Stimulated activated CD8-positive, alpha-beta memory T cell treated with anti-CD3 and anti-CD28 coated beads, Interleukin-7, amount 100 ng/mL, for 48 hours (primary cell): ENCODE measurements around the gene RNF38.
"Not testable (repeated sequence)": the region's sequence is repeated elsewhere in the genome, so short reads cannot be mapped to it uniquely, and the experiment has no call there.

Source experiments
- DNase-seq, 2 donors: peaks; one replicate each; pipeline ENCODE4 v3.0.0-alpha.2; 2020; ENCODE audit warnings: low read depth in 1 of 2; ENCODE audit errors: extremely low read depth in 1 of 2

RNF38 gene

GRCh38 chr9:36399980-36400331 is at the start of gene RNF38:
TSS of gene RNF38 (minus strand) at chr9:36400269. CDS start at chr9:36400108, 161 bp downstream.
- peak in 1 of 2 donors; percentile 58 for DNase-seq

GRCh38 chr9:36448555-36448954 is 48.5 kb upstream of the RNF38 start:
- not testable (repeated sequence) for DNase-seq

- DNase-seq: no peak
Measured at GRCh38 chr9:36448017-36448416, 47.9 kb upstream of the RNF38 start.

DNA sequence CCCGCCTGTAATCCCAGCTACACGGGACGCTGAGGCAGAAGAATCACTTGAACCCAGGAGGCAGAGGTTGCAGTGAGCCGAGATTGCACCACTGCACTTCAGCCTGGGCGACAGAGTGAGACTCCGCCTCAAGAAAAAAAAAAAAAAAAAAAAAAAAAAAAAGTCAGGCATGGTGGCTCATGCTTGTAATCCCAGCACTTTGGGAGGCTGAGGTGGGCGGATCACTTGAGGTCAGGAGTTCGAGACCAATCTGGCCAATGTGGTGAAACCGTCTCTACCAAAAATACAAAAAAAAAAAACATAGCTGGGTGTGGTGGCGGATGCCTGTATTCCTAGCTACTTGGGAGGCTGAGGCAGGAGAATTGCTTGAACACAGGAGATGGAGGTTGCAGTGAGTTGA is 46.6 kb upstream of the RNF38 start:
- DNase-seq: not testable (repeated sequence)

DNA sequence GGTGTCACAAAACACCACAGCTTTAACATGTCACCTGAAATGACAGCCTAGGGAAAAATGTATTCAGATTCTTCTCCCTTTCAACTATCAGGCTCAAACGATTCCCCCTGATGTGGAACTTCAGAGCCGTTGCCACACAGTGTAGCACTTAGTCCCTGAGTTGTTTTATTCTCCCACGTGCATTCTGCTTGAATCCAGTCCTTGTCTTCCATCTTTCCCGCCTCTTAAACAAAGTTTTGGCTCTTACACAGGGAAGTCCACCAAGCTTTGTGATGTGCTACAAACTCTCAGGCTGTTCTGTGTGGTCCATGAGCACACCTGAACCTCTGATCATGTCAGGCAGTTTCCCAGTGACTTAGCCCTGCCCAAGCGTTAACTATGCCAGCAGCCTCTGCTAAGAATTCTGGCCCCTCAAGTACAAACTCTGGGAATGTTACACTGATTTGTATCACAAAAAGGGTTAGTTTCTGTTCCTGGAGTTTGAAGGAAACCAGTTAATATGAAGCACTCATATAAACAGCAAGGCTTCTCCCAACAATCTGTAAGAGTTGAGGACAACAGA is 45.8 kb upstream of the RNF38 start:
- no peak for DNase-seq

GRCh38 chr9:36444203-36444602 is 44.1 kb upstream of the RNF38 start:
- no peak for DNase-seq

GRCh38 chr9:36443581-36443980 is 43.5 kb upstream of the RNF38 start:
- DNase-seq: no peak

GRCh38 chr9:36442710-36443109 is 42.6 kb upstream of the RNF38 start:
- DNase-seq: no peak

- DNase-seq: no peak
Measured at GRCh38 chr9:36441966-36442365, 41.9 kb upstream of the RNF38 start.

DNA sequence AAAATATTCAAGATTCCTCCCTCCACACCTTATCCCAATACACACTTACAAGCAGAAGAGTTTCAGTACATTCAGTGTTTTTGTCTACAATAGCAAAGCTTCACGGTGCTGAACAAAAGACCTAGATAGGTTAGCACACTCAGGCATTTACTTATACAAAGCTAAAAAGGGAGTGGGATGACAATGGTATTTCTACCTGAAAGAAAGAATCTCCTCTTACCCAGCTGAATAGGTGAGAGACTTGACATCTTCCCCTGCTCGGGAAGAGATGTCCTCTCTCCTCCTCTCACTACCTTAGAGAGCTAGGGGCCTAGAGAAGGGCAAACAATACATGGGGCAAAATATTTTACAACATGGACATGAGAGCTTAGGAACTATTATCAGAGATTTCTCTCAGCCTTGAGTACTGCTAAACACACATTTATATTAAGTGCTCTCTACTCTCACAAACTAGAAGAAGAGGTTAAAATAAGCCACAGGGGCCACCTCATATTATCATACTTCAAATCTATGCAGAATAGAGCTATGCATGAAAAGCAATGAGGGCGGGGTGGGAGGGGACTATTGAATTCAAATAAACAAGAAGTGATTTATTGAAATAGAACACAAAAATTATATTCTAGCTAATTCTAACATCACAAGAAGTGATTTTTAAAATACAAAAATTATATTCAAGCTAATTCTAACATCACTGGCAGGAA is 38.6 kb upstream of the RNF38 start:
- DNase-seq: no peak

GRCh38 chr9:36437790-36438189 is 37.7 kb upstream of the RNF38 start:
- DNase-seq: no peak

DNA sequence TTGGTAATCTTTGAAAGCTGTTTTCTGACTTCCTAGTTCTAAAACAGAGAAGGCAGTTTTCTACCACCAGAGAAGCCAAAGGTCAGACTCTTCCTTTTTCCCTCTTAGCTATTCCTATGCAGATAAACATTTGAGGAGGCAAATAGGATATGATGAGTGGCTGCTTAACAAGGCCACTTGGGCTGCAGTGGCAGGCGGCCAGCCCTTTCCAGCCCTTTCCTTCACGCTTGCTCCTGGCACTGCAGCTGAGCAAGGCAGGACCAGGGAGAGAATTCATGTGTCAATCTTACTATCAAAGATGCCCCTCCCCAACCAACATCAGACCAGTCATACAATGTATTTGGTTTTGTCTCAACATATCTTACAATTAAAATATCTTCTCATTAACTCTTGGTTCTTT is 36.8 kb upstream of the RNF38 start:
- DNase-seq: no peak

DNA sequence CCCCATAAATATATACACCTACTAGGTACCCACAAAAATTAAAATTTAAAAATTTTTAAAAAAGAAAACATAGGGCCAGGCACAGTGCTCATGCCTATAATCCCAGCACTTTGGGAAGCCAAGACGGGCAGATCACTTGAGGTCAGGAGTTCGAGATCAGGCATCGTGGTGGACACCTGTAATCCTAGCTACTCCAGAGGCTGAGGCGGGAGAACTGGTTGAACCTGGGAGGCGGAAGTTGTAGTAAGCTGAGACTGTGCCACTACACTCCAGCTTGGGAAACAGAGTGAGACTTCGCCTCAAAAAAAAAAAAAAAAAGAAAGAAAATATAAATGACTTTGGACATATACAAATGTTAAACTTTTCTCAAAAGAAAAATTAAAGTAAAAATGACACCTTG is 33.3 kb upstream of the RNF38 start:
- DNase-seq: no peak

- DNase-seq: no peak
Measured at GRCh38 chr9:36431078-36431477, 31.0 kb upstream of the RNF38 start.

GRCh38 chr9:36426945-36427344 is 26.9 kb upstream of the RNF38 start:
- DNase-seq: no peak

GRCh38 chr9:36426348-36426747 is 26.3 kb upstream of the RNF38 start:
- DNase-seq: no peak

- DNase-seq: no peak
Measured at GRCh38 chr9:36424289-36425055, 24.4 kb upstream of the RNF38 start.

- no peak for DNase-seq
Measured at GRCh38 chr9:36423206-36423605, 23.1 kb upstream of the RNF38 start.

DNA sequence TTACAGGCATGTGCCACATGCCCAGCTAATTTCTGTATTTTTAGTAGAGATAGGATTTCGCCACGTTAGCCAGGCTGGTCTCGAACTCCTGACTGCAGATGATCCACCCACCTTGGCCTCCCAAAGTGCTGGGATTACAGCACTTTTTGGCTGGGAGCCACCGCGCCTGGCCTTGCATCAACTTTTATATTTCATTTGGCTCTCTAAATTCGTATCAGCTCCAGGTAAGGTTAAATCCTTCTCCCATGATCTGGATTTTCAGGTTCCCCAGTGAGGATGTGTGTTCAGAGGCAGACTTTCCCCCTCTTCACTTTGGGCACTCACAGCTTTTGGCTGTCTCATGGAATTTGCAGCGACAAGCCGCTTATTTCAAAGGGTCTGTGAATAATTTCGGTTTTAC is 16.8 kb upstream of the RNF38 start:
- DNase-seq: no peak

DNA sequence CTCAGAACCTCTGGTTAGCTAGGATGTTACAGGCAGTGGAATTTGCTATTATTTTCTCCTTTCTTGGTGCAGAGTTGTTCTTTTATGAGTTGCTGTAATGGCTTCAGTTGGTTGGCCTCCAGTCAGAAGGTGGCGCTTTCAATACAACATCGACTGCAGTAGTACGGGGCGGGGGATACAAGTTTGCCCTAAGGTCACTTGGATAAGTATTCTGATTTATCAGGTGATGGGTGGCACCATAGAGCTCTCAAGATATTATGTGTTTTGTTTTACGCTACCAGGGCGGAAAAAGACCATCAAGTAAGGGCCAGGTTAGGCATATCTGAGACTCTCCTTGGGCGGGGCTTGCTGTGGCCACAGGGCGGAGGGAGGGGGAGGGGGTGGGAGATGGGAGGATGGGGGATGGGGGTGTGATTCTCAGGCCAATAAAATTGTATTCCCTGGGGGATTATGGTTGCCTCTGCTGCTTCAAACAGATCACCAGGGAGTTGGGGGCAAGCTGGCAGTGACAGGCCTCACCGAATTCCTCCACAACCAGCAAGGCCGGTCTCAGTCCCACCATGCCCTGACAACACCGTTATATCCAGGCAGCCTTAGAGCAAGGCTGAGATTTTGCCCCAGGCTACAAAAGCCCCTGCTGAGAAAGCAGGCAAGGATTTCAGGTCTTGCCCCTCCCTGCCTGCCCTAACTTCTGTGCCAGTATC is 15.9 kb upstream of the RNF38 start:
- no peak for DNase-seq

GRCh38 chr9:36411410-36411809 is 11.3 kb upstream of the RNF38 start:
- not testable (repeated sequence) for DNase-seq

- not testable (repeated sequence) for DNase-seq
Measured at GRCh38 chr9:36409076-36409475, 9.0 kb upstream of the RNF38 start.
